ENCODE results near the gene ABCA6.
"Not testable (repeated sequence)": the region's sequence is repeated elsewhere in the genome, so short reads cannot be mapped to it uniquely, and the experiment has no call there.

The ABCA6 gene

DNA sequence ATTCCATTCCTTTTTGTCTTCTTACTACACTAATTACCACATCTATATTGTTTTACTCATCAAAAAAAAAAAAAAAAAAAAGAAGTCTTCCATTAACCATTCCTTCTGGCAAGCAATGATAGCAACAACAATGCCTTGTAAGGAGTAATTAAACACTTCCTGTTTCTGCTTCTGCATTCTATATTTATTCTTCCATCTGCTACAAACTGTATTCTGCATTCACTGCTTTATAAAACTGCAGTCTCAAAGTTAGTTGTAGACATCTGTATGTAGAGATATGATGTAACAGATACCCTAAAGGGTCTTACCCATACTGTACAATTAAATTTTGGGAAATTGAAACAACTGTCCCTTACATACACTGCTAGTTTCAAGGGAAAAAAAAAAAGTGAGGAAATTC is 28.7 kb upstream of the ABCA6 start:
- Histone ChIP-seq H3K36me3 (no peaks in the 10 kb centered on the region), H3K27me3 (ENCODE audit: insufficient read depth, low read depth, severe bottlenecking) (no peaks in the 10 kb centered on the region), H3K9me3 (ENCODE audit: severe bottlenecking) (no peaks in the 10 kb centered on the region), H3K4me3 (ENCODE audit: low read depth, low read length) (no peak overlapping the region), H3K27ac (no peak overlapping the region)
- TF ChIP-seq, protein P1, sequence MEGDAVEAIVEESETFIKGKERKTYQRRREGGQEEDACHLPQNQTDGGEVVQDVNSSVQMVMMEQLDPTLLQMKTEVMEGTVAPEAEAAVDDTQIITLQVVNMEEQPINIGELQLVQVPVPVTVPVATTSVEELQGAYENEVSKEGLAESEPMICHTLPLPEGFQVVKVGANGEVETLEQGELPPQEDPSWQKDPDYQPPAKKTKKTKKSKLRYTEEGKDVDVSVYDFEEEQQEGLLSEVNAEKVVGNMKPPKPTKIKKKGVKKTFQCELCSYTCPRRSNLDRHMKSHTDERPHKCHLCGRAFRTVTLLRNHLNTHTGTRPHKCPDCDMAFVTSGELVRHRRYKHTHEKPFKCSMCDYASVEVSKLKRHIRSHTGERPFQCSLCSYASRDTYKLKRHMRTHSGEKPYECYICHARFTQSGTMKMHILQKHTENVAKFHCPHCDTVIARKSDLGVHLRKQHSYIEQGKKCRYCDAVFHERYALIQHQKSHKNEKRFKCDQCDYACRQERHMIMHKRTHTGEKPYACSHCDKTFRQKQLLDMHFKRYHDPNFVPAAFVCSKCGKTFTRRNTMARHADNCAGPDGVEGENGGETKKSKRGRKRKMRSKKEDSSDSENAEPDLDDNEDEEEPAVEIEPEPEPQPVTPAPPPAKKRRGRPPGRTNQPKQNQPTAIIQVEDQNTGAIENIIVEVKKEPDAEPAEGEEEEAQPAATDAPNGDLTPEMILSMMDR (IDR thresholded peaks at IDR 0.05; ENCODE audit: low read depth, low read length) = no peak
- no peak for DNase-seq

DNA sequence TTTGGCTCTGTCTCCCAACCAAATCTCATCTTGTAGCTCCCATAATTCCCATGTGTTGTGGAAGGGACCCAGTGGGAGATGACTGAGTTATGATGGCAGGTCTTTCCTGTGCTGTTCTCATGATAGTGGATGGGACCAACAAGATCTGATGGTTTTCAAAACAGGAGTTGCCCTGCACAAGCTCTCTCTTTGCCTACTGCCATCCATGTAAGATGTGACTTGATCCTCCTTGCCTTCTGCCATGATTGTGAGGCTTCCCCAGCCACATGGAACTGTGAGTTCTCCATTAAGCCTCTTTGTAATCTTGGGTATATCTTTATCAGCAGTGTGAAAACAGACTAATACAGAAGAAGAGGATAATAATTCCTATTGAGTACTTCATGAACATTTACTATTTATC is 26.9 kb upstream of the ABCA6 start:
- H3K36me3 ChIP-seq; H3K27ac ChIP-seq; H3K4me3 ChIP-seq (ENCODE audit: low read depth, low read length); DNase-seq; H3K9me3 ChIP-seq (ENCODE audit: severe bottlenecking); H3K27me3 ChIP-seq (ENCODE audit: insufficient read depth, low read depth, severe bottlenecking): not testable (repeated sequence)

DNA sequence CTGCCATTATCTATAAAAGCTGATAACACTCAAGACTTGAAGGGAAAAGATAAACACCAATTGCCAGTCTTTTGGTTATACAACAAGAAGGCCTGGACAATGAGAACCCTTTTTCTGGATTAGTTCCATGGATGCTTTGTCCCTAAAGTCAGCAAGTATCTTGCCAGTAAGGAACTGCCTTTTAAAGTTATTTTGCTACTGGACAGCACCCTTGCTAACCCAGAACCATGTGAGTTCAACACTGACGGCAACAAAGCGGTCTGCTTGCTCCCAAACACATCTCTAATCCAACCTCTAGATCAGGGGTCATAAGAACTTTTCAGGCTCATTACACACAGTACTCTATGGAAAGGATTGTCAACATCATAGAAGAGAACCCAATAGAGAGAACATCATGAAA is 25.3 kb upstream of the ABCA6 start:
- TF ChIP-seq, protein P1 (IDR thresholded peaks at IDR 0.05; ENCODE audit: low read depth, low read length) = no peak
- no peak overlapping the region for H3K4me3 ChIP-seq (ENCODE audit: low read depth, low read length)
- no peaks in the 10 kb centered on the region for H3K36me3 ChIP-seq
- H3K27ac ChIP-seq = no peak overlapping the region
- no peaks in the 10 kb centered on the region for H3K9me3 ChIP-seq (ENCODE audit: severe bottlenecking)
- DNase-seq = no peak
- no peaks in the 10 kb centered on the region for H3K27me3 ChIP-seq (ENCODE audit: insufficient read depth, low read depth, severe bottlenecking)

DNA sequence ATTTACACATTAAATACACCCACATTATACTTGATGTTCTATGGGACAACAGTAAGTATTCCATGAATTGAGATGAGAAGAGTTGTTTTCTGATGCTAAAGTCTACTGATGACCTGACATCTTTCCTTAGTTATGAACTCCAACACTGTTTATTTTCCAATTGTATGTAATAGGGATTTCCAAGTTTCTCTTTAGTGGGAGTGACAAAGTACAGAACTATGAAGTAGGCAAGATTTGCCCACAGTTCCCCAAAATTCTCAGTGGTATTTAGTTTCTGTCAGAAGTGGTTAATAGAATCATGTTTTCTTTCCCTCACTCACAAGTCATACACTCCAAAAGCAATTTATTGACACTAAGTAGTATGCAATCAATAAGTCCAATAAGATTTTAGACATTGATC is 22.5 kb upstream of the ABCA6 start:
- TF ChIP-seq, protein P1 (IDR thresholded peaks at IDR 0.05; ENCODE audit: low read depth, low read length) = no peak
- no peaks in the 10 kb centered on the region for H3K36me3 ChIP-seq
- H3K27ac ChIP-seq = no peak overlapping the region
- DNase-seq = no peak
- H3K4me3 ChIP-seq (ENCODE audit: low read depth, low read length) = no peak overlapping the region
- no peaks in the 10 kb centered on the region for H3K9me3 ChIP-seq (ENCODE audit: severe bottlenecking)
- no peaks in the 10 kb centered on the region for H3K27me3 ChIP-seq (ENCODE audit: insufficient read depth, low read depth, severe bottlenecking)

DNA sequence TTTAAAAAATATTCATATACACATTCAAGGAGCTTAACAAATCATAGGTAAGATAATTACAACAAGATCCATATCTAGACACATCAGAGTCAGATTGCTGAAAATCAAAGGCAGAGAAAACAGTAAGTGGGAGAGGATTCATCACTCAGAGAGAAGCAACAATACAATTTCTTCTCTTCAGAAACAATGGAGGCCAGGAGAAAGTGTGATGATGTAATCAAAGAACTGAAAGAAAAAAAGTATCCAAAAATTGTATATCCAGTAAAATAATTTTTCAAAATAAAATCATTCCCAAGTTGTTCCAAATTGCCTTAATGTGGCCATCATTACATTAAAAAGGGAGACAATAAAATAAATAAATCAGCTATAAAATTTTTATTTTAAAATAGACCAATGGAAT is 17.7 kb upstream of the ABCA6 start:
- TF ChIP-seq, protein P1 (IDR thresholded peaks at IDR 0.05; ENCODE audit: low read depth, low read length) = no peak
- DNase-seq = no peak
- no peaks in the 10 kb centered on the region for H3K9me3 ChIP-seq (ENCODE audit: severe bottlenecking)
- H3K27ac ChIP-seq = no peak overlapping the region
- H3K4me3 ChIP-seq (ENCODE audit: low read depth, low read length) = no peak overlapping the region
- H3K36me3 ChIP-seq = no peaks in the 10 kb centered on the region
- no peaks in the 10 kb centered on the region for H3K27me3 ChIP-seq (ENCODE audit: insufficient read depth, low read depth, severe bottlenecking)

DNA sequence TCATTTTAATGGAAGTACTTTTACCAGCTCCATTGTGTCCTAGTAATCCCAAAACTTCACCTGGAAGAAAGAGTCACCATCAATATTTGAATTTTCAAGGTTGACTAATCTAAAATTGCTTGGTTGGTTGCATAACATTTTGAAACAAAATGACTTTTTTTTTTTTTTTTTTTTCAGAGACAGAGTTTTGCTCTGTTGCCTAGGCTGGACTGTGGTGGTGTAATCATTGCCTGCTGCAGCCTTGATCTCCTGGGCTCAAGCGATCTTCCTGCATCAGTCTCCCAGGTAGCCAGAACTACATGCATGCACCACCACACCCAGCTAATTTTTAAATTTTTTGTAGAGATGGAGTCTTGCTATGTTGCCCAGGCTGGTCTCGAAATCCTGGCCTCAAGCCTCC is 12.6 kb upstream of the ABCA6 start:
- Histone ChIP-seq H3K9me3 (ENCODE audit: severe bottlenecking) (no peaks in the 10 kb centered on the region), H3K27me3 (ENCODE audit: insufficient read depth, low read depth, severe bottlenecking) (no peaks in the 10 kb centered on the region), H3K27ac (no peak overlapping the region), H3K4me3 (ENCODE audit: low read depth, low read length) (no peak overlapping the region), H3K36me3 (no peaks in the 10 kb centered on the region)
- TF ChIP-seq, protein P1 (IDR thresholded peaks at IDR 0.05; ENCODE audit: low read depth, low read length) = no peak
- no peak for DNase-seq
